Heart left ventricle (tissue), 13 donors: Measurements from ENCODE around the gene FBXW5.

Experiments
- POLR2A ChIP-seq, 2 donors: fragments of 450-650 bp; IDR thresholded peaks; one replicate each; pipeline ENCODE4 v1.6.1; 2017; ENCODE audit warnings: antibody characterized with exemption in 2 of 2, mild to moderate bottlenecking in 2 of 2, moderate library complexity in 2 of 2
- TF ChIP-seq, protein P1 (sequence below), 12 donors: fragments of 200-600 bp; sonication (generic) in 4 of 12; IDR thresholded peaks; one replicate each; pipeline versions ENCODE4 v1.5.0 to v1.8.0; 2018 to 2022; ENCODE audit warnings: antibody characterized with exemption in 12 of 12, mild to moderate bottlenecking in 5 of 12
- donor health status: ischemic (EF 13 %, LVEDD 7.1; RV severe dilation, severe dysfunction).
- donor health status: DM: no; HTN: yes; CAD: no.
- donor health status: DM: no; HTN: no; CAD: no.
- donor health status: ischemic (EF 25% LVEDD 6.9; RV normal size, moderate dysfunction).
- donor health status: ischemic (EF 25% LVEDD 5.7; RV mildly dilated, moderate dysfunction).
- donor health status: ischemic (EF 35%, LVEDD 5.7; RV mildly dilated, moderate dysfunction).
- donor health status: nonischemic (EF 11% LVEDD 7.7; RV severe dilation, severe dysfunction).
- donor health status: DM: yes; HTN: yes; CAD: no.
- donor health status: PGD.
- donor health status: ischemic (EF 29% LVEDD 5.4; RV normal size, mild dysfunction).
- donor health status: nonischemic (EF 23%, LVEDD 6.1; RV moderate dilation, normal function).

DNA sequence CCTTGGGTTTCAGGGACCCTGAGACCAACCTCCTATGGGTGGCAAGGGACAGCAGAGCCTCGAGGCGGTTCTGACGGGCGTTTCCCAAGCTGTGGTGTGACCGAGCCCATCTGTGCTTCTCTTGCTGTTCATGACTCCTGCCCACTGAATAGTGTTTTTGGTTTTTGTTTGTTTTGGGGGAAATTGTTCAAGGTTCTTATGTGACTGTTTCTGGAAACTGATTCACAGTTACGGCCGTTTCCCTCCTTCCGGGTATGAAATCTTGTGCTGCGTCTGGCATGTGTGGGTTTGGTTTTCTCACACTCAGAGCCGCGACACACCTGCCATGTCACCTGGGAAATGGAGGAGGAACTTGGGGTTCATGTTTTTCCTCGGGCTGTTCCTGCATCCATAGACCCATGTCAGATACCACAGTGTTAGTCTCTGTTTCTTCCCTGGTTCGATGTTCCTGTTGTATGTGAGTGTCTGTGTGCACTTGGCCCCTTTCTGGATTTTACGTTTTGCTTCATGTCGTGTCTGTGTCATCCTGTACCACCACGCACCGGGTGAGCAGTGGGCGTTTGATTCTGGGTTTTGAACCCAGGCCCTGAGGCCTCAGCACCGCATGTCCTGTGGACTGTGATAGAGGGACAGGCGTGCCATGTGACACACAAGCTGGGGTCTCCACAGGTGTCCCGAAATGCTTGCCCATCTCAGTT is 28.8 kb downstream of the FBXW5 start:
- TF ChIP-seq, protein P1, sequence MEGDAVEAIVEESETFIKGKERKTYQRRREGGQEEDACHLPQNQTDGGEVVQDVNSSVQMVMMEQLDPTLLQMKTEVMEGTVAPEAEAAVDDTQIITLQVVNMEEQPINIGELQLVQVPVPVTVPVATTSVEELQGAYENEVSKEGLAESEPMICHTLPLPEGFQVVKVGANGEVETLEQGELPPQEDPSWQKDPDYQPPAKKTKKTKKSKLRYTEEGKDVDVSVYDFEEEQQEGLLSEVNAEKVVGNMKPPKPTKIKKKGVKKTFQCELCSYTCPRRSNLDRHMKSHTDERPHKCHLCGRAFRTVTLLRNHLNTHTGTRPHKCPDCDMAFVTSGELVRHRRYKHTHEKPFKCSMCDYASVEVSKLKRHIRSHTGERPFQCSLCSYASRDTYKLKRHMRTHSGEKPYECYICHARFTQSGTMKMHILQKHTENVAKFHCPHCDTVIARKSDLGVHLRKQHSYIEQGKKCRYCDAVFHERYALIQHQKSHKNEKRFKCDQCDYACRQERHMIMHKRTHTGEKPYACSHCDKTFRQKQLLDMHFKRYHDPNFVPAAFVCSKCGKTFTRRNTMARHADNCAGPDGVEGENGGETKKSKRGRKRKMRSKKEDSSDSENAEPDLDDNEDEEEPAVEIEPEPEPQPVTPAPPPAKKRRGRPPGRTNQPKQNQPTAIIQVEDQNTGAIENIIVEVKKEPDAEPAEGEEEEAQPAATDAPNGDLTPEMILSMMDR (IDR thresholded peaks at IDR 0.05): no peak
- no peak for TF ChIP-seq POLR2A (IDR thresholded peaks at IDR 0.05)
